GM18502 (cell line): Measurements from ENCODE around the gene NKAIN4.

Experiments
- ATAC-seq: cut with Tn5 transposase; IDR thresholded peaks from one replicate; pipeline ENCODE4 v1.9.1; 2021; ENCODE audit warnings: mild to moderate bottlenecking; ENCODE audit not compliant: unreplicated experiment, poor library complexity

Gene NKAIN4

GRCh38 chr20:63254232-63254605 is at the start of gene NKAIN4:
NKAIN4 (minus strand) TSS chr20:63254463; CDS start chr20:63254450, 13 bp downstream.
- no peak for ATAC-seq

DNA sequence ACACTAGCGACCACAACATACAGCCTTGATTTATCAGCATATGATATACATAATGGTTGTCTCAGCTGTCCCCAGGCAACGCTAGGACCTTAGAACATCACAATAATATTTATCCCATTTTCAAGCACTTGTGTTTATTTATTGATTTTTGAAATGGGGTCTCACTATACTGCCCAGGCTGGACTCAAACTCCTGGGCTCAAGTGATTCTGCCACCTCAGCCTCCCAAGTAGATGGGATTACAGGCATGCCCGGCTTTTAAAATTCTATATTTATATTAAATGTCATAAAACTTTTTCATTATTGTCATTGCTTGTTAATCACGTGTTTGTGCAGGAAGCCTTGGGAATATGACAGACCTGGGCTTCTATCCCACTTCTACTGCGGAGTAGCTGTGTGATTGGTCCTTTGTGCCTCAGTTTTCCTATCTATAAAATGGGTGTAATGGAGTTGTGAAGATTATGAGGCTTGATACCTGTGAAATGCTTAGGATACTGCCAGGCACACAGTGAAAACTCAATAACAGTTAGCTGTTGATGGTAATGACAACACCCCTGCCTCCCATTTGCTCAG is 48.9 kb upstream of the NKAIN4 start:
- no peak for ATAC-seq

DNA sequence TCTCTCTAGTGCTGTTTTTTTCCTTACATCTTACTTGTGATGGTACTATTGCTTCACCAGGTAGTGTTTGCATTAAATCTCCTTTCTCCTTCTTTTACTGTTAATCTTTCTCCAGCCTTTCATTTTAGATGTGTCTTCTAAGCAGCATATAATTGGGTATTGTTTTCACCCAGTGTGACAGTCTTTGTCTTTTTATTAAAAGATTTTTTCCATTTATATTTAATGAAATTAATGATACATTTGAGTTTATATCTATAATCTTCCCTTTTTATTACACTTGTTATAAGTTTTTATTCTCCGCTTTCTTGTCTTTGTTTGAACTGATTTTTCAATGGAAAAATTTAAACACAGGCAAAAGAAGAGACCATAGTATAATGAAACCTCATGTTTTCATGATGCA is 47.4 kb upstream of the NKAIN4 start:
- ATAC-seq, result no peak

DNA sequence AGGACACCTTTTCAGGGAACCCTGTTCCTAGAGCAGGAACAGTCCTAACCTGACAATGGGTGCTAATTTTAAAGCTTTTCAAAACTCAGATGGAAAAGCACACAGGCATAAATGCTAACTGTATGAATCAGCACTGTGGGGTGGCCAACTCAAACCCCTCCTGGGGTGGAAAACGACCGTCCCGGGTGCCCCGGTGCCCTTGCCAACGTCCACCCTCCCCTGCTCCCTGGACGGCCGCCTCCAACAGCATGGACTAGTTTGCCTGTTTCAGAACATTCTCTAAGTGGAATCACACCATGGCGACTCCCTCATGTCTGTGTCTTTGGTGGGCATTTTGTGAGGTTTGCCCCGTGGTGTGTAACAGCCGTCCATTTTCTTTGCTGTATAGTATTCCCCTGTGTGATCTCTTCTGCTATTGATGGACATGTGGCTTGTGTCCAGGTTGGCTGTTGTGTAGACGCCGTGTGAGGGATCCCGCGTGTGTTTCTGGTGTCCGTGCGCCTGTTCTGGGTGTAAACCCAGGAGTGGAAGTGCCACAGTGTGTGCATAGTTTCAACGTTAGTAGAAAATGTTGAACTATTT is 44.6 kb upstream of the NKAIN4 start:
- ATAC-seq, result no peak

DNA sequence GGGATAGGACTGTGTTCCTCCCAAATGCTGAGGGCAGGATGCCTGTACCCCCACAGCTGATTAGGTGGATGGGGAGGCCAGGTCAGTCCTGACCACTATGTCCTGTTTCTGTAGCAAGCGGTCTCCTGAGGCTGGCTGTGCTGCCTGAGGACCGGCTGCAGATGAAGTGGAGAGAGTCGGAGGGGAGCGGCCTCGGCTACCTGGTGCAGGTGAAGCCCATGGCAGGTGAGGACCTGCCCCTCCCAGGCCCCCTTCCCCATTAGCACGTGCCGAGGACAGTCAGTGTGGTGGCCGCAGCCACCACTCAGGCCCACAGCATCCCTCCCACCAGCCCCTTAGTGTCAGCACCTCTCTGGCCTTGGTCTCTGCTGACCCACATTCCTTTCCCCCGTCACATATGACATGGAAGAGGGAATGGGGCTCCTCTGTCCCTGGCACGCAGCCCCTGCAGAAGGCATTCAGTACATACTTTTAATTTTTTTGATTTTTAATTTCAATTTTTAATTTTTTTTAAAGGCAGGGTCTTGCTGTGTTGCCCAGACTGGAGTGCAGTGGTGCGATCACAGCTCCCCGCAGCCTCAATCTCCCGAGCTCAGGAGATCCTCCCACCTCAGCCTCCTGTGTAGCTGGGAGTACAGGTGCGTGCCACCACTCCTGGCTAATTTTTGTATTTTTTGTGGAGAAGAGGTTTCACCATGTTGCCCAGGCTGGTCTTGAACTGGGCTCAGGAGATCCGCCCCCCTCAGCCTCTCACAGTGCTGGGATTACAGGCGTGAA is 43.7 kb upstream of the NKAIN4 start:
- no peak for ATAC-seq

DNA sequence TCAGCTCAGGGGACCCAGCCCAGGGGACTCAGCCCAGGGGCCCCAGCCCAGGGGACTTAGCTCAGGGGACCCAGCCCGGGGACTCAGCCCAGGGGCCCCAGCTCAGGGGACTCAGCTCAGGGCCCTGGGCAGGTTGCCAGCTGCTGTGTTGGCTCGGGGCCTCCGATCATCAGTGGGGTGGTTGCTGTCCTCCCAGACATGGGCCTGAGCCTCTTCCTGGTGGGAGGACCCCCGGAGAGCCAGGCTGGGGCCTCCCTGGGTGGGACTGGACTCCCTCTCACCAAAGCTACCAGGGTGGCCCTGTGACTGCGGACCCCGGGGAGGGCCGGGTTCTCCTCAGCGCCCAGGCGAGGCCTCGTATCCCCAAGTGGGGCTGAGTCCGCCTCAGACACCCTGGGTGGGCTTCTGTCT is 43.1 kb upstream of the NKAIN4 start:
- no peak for ATAC-seq

DNA sequence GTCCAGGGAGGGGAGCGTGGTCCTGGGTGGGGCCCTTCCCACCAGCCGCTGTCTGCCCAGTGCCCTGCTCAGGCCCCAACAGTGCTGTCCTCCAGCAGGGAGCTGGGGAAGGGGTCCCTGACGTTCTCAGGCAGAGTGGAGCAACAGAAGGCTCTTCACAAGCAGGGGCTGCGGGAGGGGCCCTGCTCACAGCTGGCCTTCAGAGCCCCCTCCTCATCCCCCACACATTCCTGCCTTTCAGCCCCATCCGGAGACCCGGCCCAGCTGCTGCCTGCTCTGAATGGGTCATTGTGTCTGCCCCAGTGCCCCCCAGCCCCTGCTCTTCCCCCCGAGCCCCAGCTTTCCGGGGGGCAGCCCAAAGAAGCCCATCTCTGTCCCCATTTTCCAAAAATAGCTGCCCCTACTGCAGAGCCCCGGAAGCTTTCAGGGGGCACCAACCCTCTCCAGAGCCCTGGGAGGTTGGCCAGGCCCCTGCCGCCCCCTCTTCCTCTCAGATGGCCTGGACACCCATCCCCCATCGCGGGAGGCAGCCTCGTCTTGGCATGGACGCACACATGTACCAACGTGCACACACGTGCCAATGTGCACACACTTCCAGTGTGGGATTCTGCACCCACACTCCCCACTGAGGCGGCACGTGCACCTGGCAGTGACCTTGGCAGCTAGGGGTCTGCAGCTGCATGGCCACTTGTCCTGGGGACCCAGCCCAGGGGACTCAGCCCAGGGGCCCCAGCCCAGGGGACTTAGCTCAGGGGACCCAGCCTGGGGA is 42.5 kb upstream of the NKAIN4 start:
- ATAC-seq, result no peak

DNA sequence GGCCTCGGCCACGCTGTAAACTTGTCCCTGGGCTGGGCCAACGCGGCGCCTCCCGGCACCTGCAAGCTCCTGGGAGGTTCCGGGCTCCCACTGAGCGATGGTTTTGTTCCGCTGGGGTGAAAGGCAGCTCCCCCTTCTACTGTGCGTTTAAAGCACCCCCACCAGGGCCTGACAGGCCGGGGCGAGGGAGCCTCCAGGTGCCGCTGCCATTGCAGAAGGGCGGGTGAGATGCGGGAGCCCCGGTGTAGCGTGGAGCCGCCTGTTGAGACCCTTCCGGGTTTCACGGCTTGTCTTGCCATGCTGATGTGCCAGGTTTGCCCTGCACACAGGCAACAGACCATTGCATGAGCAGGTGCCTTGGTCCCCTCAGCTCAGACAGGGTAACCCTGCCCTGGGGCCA is 41.6 kb upstream of the NKAIN4 start:
- no peak for ATAC-seq

- ATAC-seq, result no peak
Measured at GRCh38 chr20:63295422-63295821, 41.2 kb upstream of the NKAIN4 start.

DNA sequence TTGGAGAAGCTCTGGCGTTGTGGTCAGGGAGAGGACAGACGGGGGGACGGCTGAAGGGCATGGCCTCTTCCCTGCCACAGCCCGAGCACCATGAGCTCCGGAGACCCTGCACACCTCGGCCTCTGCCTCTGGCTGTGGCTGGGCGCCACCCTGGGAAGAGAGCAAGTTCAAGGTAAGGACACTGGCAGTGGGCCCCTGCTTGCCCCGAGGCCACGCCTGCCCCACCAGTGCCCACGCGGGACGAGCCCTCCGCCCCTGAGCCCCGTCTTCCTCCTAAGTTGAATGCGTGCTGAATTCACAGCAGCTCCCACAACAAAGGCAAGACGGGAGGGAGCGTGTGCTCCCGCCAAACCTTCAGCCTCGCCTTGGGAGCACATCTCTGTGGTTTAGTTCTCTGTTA is 40.8 kb upstream of the NKAIN4 start:
- no peak for ATAC-seq

DNA sequence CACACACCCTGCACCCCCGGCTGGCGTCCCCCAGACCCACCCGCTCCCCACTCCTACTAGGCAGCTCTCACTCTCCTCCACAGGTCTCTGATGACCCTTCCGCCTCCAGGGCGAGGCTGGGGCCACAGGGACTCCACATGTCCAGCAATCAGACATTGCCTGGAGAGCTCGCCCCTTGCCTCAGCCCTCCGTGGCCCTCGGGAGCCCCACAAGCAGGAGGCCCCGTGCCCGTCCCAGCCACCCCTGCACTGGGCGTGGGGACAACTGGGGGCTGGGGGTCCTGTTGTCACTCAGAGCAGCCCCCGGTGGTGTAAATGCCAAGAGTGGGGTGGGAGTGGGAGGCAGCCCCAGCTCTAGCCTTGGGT is 40.3 kb upstream of the NKAIN4 start:
- ATAC-seq, result no peak

- ATAC-seq, result no peak
Measured at GRCh38 chr20:63293871-63294535, 39.7 kb upstream of the NKAIN4 start.

DNA sequence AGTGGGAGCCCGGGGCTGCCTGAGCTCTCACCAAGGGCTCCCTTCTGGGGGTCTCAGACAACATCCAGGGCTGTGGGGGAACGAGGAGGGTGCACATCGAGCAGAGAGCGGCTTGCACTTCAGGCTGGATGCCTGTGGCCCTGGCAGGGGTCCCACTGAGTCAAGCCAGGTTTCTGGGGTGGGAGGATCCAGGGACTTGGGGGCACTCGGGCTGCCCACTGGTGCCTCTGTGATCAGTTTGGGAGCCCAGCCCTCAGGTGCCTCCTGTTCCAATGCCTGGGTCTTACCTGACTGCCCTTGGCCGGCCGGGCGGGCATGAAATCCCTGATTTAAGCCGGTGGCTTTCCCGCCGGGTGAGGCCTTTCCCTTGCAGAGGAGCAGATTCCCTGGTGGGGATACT is 39.2 kb upstream of the NKAIN4 start:
- ATAC-seq, result no peak

GRCh38 chr20:63292904-63293303 is 38.6 kb upstream of the NKAIN4 start, which contains the start of gene COL20A1:
COL20A1 (plus strand) TSS chr20:63293186; CDS start chr20:63295108, 1,922 bp downstream.
- ATAC-seq, result no peak

GRCh38 chr20:63292292-63292701 is 38.0 kb upstream of the NKAIN4 start:
- no peak for ATAC-seq

DNA sequence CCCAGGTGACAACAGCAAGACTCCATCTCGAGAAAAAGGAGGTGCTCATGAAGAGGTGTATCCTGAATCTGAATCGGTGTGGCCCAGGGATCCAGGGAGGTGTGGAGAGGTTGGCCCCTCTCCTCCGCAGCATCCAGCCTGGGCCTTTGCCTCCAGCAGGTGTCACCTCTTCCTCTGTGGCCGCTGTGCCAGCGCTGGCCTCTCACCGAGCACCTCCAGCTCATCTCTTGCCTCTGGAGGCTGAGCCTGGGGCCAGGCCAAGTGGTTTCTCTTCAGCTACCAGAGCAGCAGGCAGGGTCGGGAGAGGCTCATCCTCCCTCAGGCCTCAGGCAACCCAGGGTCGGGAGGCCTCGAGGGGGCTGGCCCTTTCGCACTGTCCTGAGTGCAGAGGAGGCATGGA is 37.5 kb upstream of the NKAIN4 start:
- no peak for ATAC-seq

DNA sequence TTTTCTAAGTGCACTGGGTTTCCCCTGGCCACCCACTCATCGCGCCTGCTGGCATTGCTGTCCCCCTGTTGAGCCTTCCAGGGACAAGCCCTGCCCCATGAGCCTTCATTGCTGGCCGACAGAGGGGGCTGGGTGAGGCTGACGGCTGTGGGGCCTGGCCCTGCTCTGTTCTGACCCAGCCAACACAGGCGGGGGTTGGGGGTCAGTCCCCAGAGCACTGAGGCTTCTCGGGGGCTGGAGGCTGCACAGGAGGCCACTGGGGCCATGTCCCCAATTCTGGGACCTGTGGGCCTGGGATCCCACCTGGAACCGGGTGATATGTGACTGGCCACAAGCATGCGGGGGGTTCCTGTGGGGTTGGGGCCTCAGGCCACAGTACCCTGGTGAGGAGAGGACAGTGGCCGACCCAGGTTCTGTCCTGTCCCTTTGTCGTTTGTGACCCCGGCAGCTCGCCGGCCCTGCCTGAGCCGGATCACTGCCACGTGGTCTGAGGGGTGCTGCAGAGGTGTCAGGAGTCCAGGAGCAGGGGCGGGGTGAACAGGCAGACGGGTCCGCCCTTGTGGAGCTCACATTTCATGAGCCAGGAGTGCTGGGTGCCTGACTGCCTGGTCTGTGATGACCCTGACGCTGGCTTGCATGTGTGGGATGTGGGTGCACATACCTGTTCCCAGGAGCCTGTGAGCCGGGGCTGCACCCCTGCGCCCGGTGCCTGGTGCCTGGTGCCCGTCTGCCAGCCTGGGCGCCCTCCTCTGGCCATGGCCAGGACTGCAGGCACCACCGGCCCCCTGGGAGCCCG is 36.6 kb upstream of the NKAIN4 start:
- ATAC-seq, result no peak

- no peak for ATAC-seq
Measured at GRCh38 chr20:63290136-63290676, 35.9 kb upstream of the NKAIN4 start.

- ATAC-seq, result no peak
Measured at GRCh38 chr20:63289311-63290135, 35.3 kb upstream of the NKAIN4 start.
